Measurements from ENCODE around the gene OCIAD1. TPM values are rescaled to one million over a fixed set of nuclear protein-coding genes. Genes with fewer than 3 reads are reported as not detected.

Gene OCIAD1
- total RNA-seq, 2 experiments from 2014 or later, result 103 to 104 TPM

GRCh38 chr4:48904541-48905142 is 73.8 kb downstream of the OCIAD1 start:
- Mint-ChIP-seq H3K9me3 (no peaks in the 10 kb centered on the region), H3K27me3 (no peaks in the 10 kb centered on the region), H3K36me3 (ENCODE audit: low read depth) (peaks cover 37% of the 10 kb centered on the region), H3K27ac (no peak overlapping the region), H3K4me1 (peaks cover 42% of the 10 kb centered on the region), H3K4me3 (peak overlapping the region; percentile 88)
- ChIA-PET CTCF (no interaction called here), POLR2A (interaction anchor here (2.2 kb wide), 1 partner anchor 73 kb away, joined by 8 read pairs; the partner anchor contains the start of gene OCIAD1)
- DNase-seq, result no peak

- DNase-seq, result no peak
- no peaks in the 10 kb centered on the region for H3K9me3 Mint-ChIP-seq
- peak overlapping the region; percentile 75 for H3K27ac Mint-ChIP-seq
- H3K4me1 Mint-ChIP-seq, result peaks cover 41% of the 10 kb centered on the region
- ChIA-PET POLR2A (interaction anchor here (0.9 to 2.2 kb wide), 8 partner anchors 8 to 564 kb away, joined by 3 to 8 read pairs (median 4); partner anchors contain the start of genes OCIAD1 and SLAIN2), CTCF (interaction anchor here (0.7 to 1.4 kb wide), 3 partner anchors 12 to 127 kb away, joined by 3 to 5 read pairs (median 3); no protein-coding TSS in a partner anchor)
- peaks cover 30% of the 10 kb centered on the region for H3K36me3 Mint-ChIP-seq (ENCODE audit: low read depth)
- no peaks in the 10 kb centered on the region for H3K27me3 Mint-ChIP-seq
- peak overlapping the region; percentile 88 for H3K4me3 Mint-ChIP-seq
Measured at GRCh38 chr4:48905363-48906015, 74.6 kb downstream of the OCIAD1 start.

DNA sequence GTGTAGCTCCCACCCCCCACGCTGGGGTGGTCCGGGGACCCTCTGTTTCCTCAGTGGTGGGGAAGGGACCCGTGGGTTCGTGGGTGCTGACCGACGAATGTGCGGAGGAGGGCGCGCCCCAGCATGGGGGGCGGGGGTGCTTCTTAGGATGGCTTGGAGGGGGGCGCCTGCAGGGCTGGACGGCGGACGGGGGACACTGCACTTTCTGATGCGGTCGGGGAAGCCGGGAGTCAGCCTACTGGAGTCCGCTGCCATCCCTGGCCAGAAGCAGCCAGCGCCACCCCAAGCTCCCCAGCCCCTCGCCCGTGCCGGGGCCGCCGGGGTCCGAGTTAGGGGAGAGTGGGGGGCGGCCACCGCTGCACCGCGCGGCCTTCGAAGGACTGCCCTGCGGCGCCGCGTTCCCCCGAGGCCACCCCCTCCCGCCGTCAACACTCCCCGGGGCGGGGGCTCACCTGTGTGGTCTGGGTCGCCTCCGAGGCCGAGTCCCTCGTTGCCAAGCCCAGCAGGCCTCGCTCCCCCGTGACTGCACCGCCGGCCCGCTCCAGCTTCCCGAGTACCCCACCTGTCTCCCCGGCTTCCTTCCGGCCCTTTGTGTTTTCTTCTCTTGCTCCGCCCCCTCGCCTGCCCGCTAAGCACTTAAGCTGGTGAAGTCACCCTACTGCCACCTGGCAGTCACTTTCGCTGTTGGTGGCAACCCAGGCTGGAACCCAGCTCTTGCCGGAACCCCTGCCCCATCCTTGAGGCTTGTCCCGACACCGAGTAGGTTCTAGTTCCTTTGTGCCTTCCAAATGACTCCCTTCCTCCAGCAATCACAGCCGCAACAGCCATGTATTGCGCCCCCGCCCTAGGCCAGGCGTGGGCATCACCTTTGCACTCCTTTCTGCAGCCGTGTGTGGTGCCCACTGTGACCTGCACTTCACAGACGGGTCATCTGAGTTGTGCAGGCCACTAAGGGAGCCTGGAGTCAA is 75.6 kb downstream of the OCIAD1 start, which contains the start of gene OCIAD2:
Gene OCIAD2, minus strand, starts transcription at position 569 of the 968 bp plus-strand sequence. CDS start 2,225 bp downstream, outside the sequence.
- CTCF ChIA-PET, result interaction anchor here (0.6 to 2.2 kb wide), 10 partner anchors 8 to 778 kb away, joined by 3 to 11 read pairs (median 4); partner anchors contain the start of gene FRYL
- H3K9me3 Mint-ChIP-seq, result no peaks in the 10 kb centered on the region
- H3K27ac Mint-ChIP-seq, result peak within 1 kb of the TSS; percentile 76
- peak within 1 kb of the TSS; percentile 88 for H3K4me3 Mint-ChIP-seq
- H3K4me1 Mint-ChIP-seq, result peaks cover 39% of the 10 kb centered on the region
- H3K36me3 Mint-ChIP-seq (ENCODE audit: low read depth), result peaks cover 25% of the 10 kb centered on the region
- DNase-seq, result peak; percentile 85
- H3K27me3 Mint-ChIP-seq, result no peaks in the 10 kb centered on the region
- POLR2A ChIA-PET, result interaction anchor here (0.6 to 2.2 kb wide), 12 partner anchors 9 to 565 kb away, joined by 3 to 8 read pairs (median 4); partner anchors contain the start of genes OCIAD1 and SLAIN2

GRCh38 chr4:48907706-48908477 is 77.0 kb downstream of the OCIAD1 start:
- Mint-ChIP-seq H3K4me1 (peaks cover 37% of the 10 kb centered on the region), H3K36me3 (ENCODE audit: low read depth) (peaks cover 17% of the 10 kb centered on the region), H3K27ac (no peak overlapping the region), H3K27me3 (no peaks in the 10 kb centered on the region), H3K9me3 (no peaks in the 10 kb centered on the region), H3K4me3 (no peak overlapping the region)
- ChIA-PET POLR2A (no interaction called here), CTCF (interaction anchor here (0.7 to 2.2 kb wide), 5 partner anchors 10 to 683 kb away, joined by 3 to 11 read pairs (median 5); no protein-coding TSS in a partner anchor)
- DNase-seq, result no peak

GRCh38 chr4:48908687-48909086 is 77.8 kb downstream of the OCIAD1 start:
- peaks cover 14% of the 10 kb centered on the region for H3K36me3 Mint-ChIP-seq (ENCODE audit: low read depth)
- ChIA-PET POLR2A (no interaction called here), CTCF (interaction anchor here (0.9 kb wide), 1 partner anchor 36 kb away, joined by 3 read pairs; no protein-coding TSS in a partner anchor)
- no peak overlapping the region for H3K27ac Mint-ChIP-seq
- H3K27me3 Mint-ChIP-seq, result no peaks in the 10 kb centered on the region
- no peak for DNase-seq
- no peaks in the 10 kb centered on the region for H3K9me3 Mint-ChIP-seq
- H3K4me1 Mint-ChIP-seq, result peaks cover 37% of the 10 kb centered on the region
- H3K4me3 Mint-ChIP-seq, result no peak overlapping the region

GRCh38 chr4:48909697-48910096 is 78.8 kb downstream of the OCIAD1 start:
- Mint-ChIP-seq H3K36me3 (ENCODE audit: low read depth) (peaks cover 10% of the 10 kb centered on the region), H3K9me3 (no peaks in the 10 kb centered on the region), H3K4me1 (peaks cover 33% of the 10 kb centered on the region), H3K27ac (no peak overlapping the region), H3K27me3 (no peaks in the 10 kb centered on the region), H3K4me3 (no peak overlapping the region)
- CTCF ChIA-PET, result interaction anchor here (0.9 to 1.0 kb wide), 2 partner anchors 35 to 331 kb away, joined by 3 read pairs; no protein-coding TSS in a partner anchor
- POLR2A ChIA-PET, result interaction anchor here (0.5 kb wide), 1 partner anchor 610 kb away, joined by 3 read pairs; no protein-coding TSS in a partner anchor
- peak; percentile 62 for DNase-seq

DNA sequence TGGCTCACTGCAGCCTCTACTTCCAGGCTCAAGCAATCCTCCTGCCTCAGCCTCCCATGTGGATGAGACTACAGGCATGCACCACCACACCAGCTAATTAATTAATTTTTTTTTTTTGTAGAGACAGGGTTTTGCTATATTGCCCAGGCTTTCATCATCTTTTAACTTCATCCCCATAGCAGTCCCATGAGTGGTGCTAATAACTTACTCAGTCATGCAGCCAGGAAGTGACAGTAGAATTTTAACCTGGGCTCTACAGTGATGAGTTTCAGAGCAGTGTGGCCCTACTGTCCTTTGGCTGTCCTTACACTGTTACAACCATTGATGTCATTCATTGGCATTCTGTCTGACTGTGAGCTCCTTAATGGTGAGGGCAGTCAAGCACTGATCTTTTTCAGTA is 79.6 kb downstream of the OCIAD1 start:
- no peak overlapping the region for H3K27ac Mint-ChIP-seq
- CTCF ChIA-PET, result interaction anchor here (1.4 kb wide), 1 partner anchor 34 kb away, joined by 5 read pairs; no protein-coding TSS in a partner anchor
- DNase-seq, result no peak
- H3K36me3 Mint-ChIP-seq (ENCODE audit: low read depth), result peaks cover 3% of the 10 kb centered on the region
- H3K27me3 Mint-ChIP-seq, result no peaks in the 10 kb centered on the region
- peaks cover 24% of the 10 kb centered on the region for H3K4me1 Mint-ChIP-seq
- no peaks in the 10 kb centered on the region for H3K9me3 Mint-ChIP-seq
- H3K4me3 Mint-ChIP-seq, result no peak overlapping the region
- POLR2A ChIA-PET, result no interaction called here

Other genes starting within 250 kb of the OCIAD1 start
- 10 to 100 TPM; 82.4 to 82.7 TPM for gene FRYL, start 50.8 kb upstream of the OCIAD1 start, total RNA-seq
- 10 to 100 TPM; 89.1 to 94.5 TPM for gene OCIAD2, start 75.7 kb downstream of the OCIAD1 start, total RNA-seq
- gene CWH43, start 155.2 kb downstream of the OCIAD1 start, total RNA-seq, result not detected